Regular cardiac myocyte (primary cell): ENCODE results near the gene RNU11. TPM values are rescaled to one million over a fixed set of nuclear protein-coding genes. Genes with fewer than 3 reads are reported as not detected.

Source experiments
- total RNA-seq: library from RNA; depleted of rRNA; stranded (reverse); fragments of >200 nt; gene quantifications from 2 replicates; pipeline ENCODE4 v1.2.3, GENCODE V29; 2014

RNU11 gene
- total RNA-seq: not detected in 2 replicates

DNA sequence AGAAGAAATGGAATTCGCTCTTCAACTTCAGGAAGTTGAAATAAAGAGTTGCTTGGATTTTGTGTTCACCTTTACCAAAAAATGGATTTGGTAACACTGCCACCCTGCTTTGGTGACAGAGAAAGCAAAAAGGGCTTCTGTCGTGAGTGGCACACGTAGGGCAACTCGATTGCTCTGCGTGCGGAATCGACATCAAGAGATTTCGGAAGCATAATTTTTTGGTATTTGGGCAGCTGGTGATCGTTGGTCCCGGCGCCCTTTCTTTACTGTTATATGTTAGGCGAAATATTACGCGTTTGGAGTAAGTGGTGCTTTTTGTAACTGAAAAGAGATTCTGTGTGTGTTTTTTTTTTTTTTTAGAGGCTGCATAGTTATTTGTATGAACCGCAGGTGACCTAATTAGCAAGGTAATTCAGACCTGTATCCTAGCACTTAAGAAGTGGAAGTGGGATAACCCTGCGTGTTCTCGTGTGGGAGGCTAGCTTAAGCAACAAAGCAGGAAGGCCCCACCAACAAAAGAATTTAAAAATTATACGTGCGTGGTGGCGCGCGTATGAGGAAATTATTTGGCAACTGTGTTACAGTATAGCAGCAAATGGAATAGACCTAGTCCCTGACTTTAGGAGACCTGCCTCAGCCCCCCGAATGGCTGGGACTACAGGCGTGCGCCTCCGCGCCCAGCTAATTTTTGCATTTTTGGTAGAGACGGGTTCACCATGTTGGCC is at the start of gene RNU11:
Gene RNU11, plus strand, starts transcription at position 127 of the 725 bp plus-strand sequence.

DNA sequence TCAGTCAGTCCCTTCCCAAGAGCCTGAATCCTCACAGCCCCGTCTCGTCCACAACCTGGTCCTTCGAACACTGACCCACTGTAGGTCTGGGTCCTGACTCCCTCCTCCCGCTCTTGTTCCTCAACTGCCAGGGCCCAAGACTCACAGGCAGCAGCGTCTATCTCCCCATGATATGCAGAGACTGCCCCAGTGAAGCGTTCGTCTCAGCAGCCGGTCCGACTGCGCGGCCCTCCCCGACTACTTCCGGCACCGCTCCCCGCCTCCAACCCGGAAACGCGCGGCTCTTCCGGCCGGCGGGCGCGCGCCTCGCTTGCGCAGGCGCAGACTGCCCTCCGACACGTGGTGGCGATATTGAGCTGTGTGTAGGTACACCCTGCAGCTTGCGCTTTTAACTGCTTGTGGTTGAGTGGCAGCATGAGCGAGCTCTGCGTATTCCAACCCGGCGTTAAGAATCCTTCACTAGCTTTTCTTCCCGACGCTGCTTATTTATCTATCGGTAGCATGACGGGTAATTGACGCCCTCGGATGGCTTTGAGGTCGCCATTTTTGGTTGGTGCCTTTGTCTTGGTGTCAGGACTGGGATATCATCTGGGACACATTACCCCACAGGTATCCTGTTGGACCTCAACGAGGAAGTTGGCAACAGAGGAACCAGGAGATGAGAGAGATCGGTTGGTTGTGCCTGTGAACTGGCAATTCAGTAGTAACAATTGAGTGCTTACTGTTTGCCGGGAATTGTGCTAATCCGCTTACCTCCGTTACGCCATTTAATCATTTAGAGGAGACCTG is 5.4 kb upstream of the RNU11 start, which contains the start of gene TAF12:
Gene TAF12, minus strand, starts transcription at position 221 of the 789 bp plus-strand sequence. CDS start 20,986 bp downstream, outside the sequence.

DNA sequence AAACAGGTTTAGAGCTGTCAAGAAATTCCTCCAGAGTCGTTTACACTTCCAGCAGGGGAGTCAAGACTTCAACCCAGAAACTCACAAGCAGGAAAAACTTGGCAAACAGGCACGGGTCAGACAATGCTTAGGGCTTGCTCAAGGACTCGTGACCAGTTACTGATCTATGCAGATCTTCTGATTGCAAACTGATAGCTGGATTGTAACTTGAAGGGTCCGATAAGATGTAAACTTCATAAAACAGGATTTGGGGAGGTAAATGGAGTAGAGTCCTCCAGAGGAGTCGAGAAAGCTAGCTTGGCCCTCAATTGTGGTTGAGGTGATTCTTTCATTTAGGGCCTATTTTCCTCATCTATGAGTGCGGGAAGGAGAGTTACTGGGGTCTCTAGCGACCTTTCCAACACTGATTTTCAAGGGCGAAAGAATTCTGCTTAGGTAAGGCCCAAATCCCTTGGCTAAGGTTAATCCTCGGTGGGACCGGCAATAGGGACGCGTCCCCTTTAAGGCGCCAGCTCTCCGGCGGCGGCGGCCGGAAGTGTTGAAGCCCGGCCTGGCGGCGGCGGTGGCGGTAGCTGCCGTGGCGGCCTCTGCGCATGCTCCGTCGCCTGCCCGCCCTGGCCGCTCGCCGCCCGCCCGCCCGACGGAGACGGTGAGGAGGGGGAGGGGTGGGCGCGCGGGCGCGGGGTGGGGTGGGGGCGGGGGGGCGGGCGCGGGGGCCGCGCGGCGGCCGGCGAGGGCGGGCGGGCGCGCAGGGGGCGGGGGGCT is 20.0 kb downstream of the RNU11 start, which contains the start of gene GMEB1:
Gene GMEB1, plus strand, starts transcription at position 594 of the 765 bp plus-strand sequence. CDS start 14,829 bp downstream, outside the sequence.

Other genes with a start within 250 kb of the RNU11 start
- 71.6 and 114 TPM in 2 replicates for gene RCC1, start 142.6 kb upstream of the RNU11 start, total RNA-seq
- 23.8 and 32.1 TPM in 2 replicates for gene TRNAU1AP, start 95.5 kb upstream of the RNU11 start, total RNA-seq
- 0.58 and 2.0 TPM in 2 replicates for gene RAB42, start 56.3 kb upstream of the RNU11 start, total RNA-seq
- 43.7 and 56.9 TPM in 2 replicates for gene TAF12, start 5.5 kb upstream of the RNU11 start, total RNA-seq
- gene GMEB1, start 20.2 kb downstream of the RNU11 start, total RNA-seq: 8.7 and 14.8 TPM in 2 replicates
- gene YTHDF2, start 88.3 kb downstream of the RNU11 start, total RNA-seq: 42.0 and 74.4 TPM in 2 replicates
- not detected in 2 replicates for gene OPRD1, start 163.6 kb downstream of the RNU11 start, total RNA-seq